ENCODE measurements around the gene NASP.
"Not testable (repeated sequence)": the region's sequence is repeated elsewhere in the genome, so short reads cannot be mapped to it uniquely, and the experiment has no call there.

NASP gene

GRCh38 chr1:45567911-45568310, 15.9 kb upstream of the NASP start:
- intact Hi-C loops (cut with DNase I), result no loop called here
- peak in 1 of 10 donors; percentile 43 for DNase-seq

- intact Hi-C loops (cut with DNase I), result no loop called here
- DNase-seq, result peak in 1 of 10 donors; percentile 61
These were observed 15.4 kb upstream of the NASP start for GRCh38 chr1:45568421-45568820.

DNA sequence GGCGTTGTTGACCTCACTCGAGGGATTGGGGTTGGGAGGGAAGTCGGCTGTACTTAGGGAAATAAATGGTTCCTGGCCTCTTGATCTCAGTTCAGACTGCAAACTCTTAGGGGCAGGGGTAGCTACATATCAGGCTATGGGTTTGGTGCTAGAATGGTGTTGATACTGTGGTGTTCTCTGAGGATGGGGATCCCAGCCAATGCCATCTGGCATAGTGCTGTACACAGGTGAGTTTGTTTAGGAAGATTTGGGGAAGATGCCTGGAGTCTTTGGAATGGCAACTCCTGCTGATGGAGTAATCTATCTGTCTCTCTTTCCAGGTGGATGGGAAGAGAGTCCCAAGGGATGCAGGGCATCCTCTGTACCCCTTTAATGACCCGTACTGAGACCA, 14.3 kb upstream of the NASP start:
- intact Hi-C loops (cut with DNase I), result no loop called here
- peak in 1 of 10 donors; percentile 39 for DNase-seq

DNA sequence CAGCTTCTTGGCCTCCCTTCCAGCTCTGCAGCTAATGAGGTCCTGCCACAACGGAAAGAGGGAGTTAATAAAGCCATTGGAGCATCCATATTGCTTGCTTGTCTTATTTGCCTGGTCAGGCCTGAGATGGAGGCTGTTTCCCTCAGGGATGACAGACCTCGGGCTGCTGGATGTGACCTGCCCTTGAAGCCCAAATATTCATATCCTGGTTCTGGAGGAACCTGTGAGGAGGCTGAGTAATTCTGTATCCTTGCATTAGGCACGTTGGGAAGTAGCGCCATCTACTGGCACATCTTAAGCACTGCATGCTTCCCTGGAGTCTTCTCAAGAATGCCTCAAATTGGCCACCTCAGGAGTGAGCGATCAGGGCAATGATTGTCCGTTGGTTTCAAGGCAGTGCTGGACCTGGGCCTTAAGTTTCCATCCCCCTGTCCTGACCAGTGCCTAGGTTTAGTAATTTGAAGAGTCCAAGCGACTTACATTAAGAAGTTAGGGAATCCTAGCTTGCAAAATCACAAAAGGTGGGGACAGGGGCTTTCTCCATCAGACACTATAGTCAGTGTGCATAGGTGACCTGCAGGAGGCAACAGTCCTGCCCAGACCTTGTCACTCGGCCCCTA, 13.8 kb upstream of the NASP start:
- peak; percentile 47 to 95 (median 77) for DNase-seq
- intact Hi-C loops (cut with DNase I), result loop anchor here (5.0 kb wide), 2 partner anchors 58 to 208 kb away; no protein-coding TSS in a partner anchor

DNA sequence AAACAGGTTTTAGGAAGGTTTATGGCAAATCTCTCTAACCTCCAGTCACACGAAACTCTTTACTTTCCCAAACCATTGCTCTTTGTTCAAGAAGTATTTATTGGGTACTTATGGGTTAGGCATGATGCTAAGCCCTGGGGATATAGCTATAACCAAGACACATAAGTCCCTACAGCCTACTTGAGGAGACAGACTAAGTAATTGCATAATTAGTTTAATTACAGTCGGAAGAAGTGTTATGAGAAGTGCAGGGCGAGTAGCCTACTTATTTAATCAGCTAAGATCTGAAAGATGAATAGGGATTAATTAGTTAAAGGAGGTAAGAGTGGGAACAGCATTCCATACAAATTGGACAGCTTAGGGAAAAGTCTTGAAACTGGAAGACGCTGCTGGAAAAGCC, 13.2 kb upstream of the NASP start:
- intact Hi-C loops (cut with DNase I), result loop anchor here (5.0 kb wide), 2 partner anchors 58 to 208 kb away; no protein-coding TSS in a partner anchor
- no peak for DNase-seq

DNA sequence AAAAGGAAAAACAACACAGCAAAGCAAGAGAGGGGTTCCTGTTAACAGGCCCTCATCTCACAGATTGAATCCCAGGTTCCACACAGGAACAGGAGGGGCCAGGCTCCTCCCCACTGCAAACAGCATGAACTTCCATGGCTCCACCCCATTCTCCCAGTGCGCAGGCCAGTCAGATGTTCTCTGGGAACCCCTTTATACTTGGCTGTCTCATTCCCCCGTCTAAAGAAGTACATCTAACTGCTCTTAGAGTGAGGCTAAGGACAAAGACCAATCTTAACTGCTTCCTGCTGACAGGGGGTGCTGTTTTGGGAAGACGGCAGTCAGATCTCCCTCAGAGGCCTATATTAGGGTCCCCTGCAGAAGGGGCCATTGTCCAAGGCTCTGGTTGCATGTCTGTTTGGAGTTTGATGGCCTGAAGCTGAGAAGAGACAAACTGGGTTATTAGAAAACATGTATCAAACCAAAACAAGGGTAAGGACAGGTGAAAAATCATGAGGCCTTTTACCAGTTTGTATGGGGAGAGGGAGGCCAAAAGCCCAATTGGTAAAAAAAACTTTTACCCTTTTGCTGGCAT, 10.5 kb upstream of the NASP start:
- DNase-seq, result peak in 1 of 10 donors; percentile 22
- intact Hi-C loops (cut with DNase I), result loop anchor here (5.0 kb wide), 2 partner anchors 61 to 211 kb away; no protein-coding TSS in a partner anchor

- intact Hi-C loops (cut with DNase I), result loop anchor here (5.0 kb wide), 2 partner anchors 62 to 212 kb away; no protein-coding TSS in a partner anchor
- DNase-seq, result no peak
These were observed 9.7 kb upstream of the NASP start for GRCh38 chr1:45574105-45574626.

DNA sequence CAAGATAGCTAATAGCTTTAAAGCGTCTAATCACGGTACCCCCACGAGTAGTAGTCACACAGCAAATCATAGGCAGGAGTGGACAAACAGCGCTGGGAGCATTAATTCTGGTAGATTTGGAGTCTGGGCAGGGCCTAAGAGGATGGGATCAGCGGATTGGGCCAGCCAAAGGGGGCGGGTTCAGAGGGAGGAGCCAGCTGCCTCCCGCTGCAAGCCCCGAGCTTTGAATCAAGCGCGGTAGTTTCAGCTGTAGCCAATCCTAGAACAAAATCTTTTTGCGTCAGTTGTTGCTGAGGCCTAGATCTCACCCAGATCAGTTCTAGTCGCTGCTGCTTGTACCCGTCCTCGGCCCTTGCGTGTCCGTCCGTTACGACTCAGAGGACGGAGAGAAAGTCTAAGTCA, 576 bp upstream of the NASP start:
- peak; percentile 92 to 99 (median 94) for DNase-seq
- intact Hi-C loops (cut with DNase I), result no loop called here

DNA sequence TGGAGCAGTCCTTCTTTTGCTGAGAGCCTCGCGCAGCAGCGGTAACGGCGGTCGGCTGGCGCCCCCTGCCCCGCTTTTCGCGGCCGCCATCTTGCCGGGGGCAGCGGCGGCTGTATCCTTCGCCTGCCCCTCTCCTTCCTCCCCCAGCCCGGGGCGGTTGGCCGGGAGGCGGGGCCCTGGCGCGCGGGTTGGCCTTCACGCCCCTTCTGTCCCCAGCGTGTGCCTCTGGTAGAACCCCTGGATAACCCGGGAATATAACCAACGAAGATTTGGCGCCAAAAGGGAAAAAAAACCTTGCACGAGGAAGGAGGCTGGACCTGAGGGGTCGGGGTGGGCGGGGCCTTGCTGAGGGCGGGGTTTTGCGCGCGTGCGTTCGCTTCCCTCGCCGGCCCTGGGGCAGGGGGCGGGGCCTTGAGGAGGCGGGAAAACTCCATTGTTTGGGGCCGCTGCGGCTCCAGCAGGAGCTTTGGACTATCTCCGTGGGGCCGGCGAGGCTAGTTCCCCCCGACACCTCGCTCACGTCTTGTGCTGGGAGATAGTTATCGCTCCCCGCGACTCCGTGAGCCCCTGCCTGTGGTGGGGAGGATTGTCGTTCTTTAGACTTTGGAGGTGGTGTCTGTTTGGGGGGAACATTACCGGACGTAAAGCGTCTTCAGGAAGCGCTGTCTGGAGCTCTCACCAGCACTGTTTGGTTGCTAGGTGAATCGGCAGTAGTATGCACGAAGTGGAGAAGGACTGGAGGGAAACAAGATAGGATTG, 689 bp downstream of the NASP start:
- DNase-seq, result peak; percentile 74 to 98 (median 88)
- intact Hi-C loops (cut with DNase I), result loop anchor here (1.0 kb wide), 1 partner anchor 102 kb away; the partner anchor contains the start of gene GPBP1L1

DNA sequence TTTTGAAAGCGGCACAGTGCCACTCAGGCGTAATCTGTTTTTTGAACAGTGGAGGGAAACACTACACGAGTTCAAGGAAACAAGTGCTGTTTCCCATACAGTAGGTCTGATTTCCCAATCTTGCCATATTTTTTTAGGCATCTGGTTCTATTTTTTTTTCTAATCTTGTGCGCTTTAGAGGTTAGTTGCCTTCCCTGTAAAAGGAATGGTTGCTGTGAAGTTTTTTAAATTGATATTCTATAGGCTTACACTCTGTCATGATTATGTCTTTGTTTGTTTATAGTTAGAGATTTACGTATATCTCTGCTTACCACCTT, 1.2 kb downstream of the NASP start:
- no peak for DNase-seq
- intact Hi-C loops (cut with DNase I), result no loop called here

GRCh38 chr1:45585496-45586075, 1.7 kb downstream of the NASP start:
- intact Hi-C loops (cut with DNase I), result no loop called here
- DNase-seq, result no peak

DNA sequence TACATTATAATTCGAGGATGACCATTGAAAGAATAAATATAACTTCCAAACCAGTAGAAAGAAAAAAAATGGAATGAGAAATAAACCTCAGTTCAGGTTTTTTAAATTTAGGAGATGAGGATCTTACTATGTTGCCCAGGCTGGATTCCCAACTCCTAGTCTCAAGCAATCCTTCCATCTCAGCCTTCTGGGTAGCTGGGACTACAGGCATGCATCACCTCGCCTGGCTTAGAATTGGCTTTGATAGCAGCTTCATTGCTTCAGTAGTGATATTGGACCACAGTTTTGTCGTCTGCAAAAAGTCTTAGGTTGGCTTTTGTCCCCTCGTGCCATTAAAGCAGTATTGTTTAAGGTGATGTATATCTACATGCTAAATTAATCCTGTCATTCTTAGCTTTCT, 2.9 kb downstream of the NASP start:
- intact Hi-C loops (cut with DNase I), result no loop called here
- no peak for DNase-seq

- no peak for DNase-seq
- intact Hi-C loops (cut with DNase I), result no loop called here
These were observed 6.0 kb downstream of the NASP start for GRCh38 chr1:45589861-45590260.

DNA sequence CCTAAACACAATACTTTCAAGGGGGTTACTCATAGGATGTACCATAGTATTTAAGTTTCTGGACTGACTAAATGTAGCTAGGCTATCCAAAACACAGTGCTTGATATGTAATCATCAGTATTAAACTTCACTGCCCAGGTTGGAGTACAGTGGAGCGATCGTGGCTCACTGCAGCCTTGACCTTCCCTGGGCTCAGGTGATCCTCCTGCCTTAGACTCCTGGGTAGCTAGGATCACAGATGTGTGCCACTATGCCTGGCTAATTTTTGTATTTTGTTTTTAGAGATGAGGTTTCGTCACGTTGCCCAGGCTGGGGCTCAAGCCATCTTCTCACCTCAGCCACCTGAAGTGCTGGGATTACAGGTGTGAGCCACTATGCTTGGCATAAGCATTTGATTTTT, 10.6 kb downstream of the NASP start:
- intact Hi-C loops (cut with DNase I), result no loop called here
- peak in 1 of 10 donors; percentile 27 for DNase-seq

GRCh38 chr1:45596765-45597164, 12.9 kb downstream of the NASP start:
- DNase-seq; intact Hi-C loops (cut with DNase I): not testable (repeated sequence)

GRCh38 chr1:45604239-45604638, 20.4 kb downstream of the NASP start:
- intact Hi-C loops (cut with DNase I), result no loop called here
- no peak for DNase-seq

GRCh38 chr1:45607404-45608074, 23.7 kb downstream of the NASP start:
- intact Hi-C loops (cut with DNase I), result no loop called here
- peak in 1 of 10 donors; percentile 22 for DNase-seq

DNA sequence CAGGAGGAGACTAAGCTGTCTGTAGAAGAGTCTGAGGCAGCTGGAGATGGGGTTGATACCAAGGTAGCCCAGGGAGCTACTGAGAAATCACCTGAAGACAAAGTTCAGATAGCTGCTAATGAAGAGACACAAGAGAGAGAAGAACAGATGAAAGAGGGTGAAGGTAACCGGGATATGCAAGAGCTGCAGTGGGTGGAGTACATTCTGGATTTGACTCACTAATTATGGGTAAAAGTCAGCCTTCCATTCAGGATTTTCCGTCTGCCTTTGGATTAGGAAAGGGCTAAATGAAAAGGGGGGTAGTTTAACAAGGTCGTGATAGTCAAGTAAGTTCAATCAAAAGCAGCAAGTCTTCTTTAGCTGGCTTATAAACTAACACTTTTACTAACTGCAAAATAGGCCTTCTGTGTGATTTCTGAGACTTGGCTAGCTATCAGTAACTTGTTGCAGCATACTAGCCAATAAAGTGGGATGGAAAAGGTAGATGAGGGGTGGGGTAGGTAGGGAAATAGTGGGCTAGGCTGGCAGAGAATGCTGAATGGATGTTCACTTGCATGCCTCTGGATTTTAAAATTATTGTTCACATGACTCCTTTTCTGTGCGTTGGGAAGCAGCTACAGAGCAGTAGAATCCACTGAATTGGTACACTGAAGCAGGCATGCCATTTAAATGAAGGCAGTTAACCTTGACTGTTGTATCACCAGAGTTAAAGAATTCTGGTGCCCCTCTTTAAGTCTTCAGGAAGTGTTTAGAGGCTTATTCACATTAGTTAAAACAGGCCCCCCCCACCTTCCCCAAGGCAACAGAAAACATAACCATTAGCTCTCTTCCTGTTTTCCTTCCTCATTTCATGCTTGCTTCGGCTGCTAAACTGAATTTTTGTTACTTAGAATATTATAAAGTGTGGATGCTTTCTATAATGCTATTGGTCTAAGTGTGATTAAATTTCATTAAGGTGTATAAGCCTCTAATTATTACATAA, 24.6 kb downstream of the NASP start:
- no peak for DNase-seq
- intact Hi-C loops (cut with DNase I), result no loop called here

GRCh38 chr1:45610589-45611226, 26.9 kb downstream of the NASP start:
- intact Hi-C loops (cut with DNase I), result no loop called here
- DNase-seq, result no peak

Data from posterior cingulate gyrus (tissue), 11 donors.